HTERT RPE-1 (cell line): ENCODE measurements around the gene DNAJC18.

Experiments
- in situ Hi-C: fragments of 300-500 bp; cut with MboI; formaldehyde crosslinking; loops from 4 replicates; pipeline ENCODE4 v1.14.3; 2020; ENCODE audit warnings: low sequenced_read_pairs

Gene DNAJC18

GRCh38 chr5:139371482-139372435, 67.6 kb downstream of the DNAJC18 start:
- in situ Hi-C loops: no loop called here

DNA sequence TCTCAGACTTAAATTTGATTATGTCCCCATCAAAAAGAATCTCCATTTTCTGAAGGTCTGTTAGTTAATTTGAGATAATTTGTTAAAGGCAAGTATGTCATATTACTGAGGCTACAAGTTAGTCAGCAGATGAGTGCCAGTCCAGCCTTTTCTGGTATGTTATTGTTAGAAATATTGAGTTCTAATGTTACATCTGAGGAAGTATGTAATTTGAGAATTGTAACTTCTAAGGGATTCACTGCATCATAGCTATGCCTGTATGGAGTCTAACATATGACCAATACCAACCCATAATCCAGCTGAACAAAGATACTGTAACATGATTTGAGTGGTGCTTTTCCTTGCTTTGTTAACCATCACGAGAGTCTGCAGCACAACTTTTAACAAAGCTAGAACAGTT, 70.1 kb downstream of the DNAJC18 start:
- in situ Hi-C loops: no loop called here

- in situ Hi-C loops: no loop called here
Measured at GRCh38 chr5:139368613-139369012, 70.7 kb downstream of the DNAJC18 start.

GRCh38 chr5:139364466-139364865, 74.9 kb downstream of the DNAJC18 start:
- in situ Hi-C loops: no loop called here

DNA sequence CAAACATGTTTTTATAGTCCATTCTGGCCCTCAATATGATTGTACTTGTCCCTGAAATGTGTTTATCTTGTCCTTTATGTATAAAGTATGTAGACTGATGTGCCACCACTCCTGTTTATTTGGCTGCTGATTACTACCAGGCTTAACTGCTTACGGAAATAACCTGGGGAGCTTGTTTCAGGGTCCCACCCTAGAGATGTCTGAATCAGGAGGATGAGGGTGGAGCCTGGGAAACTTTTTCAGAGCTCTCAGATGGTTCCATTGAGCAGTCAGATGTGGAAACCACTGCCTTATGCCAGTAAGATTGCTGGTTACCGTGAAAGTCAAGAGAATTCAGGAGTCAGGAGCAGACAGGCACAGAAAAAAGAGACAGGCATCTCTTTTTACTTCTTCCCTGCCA, 75.4 kb downstream of the DNAJC18 start:
- in situ Hi-C loops: no loop called here

GRCh38 chr5:139361835-139362429, 77.4 kb downstream of the DNAJC18 start:
- in situ Hi-C loops: no loop called here

- in situ Hi-C loops: no loop called here
Measured at GRCh38 chr5:139360384-139360783, 78.9 kb downstream of the DNAJC18 start.
